GM12872 (cell line): ENCODE data around the gene E4F1.

ENCODE experiments used
- CTCF ChIP-seq: IDR thresholded peaks from 3 replicates; pipeline ENCODE4 v1.5.1; 2011; ENCODE audit warnings: low read depth, mild to moderate bottlenecking, low read length, moderate library complexity; ENCODE audit not compliant: insufficient read depth

E4F1 gene

GRCh38 chr16:2208772-2209171 lies 14.6 kb upstream of the E4F1 start:
- no peak for TF ChIP-seq CTCF

GRCh38 chr16:2209258-2210008 lies 14.0 kb upstream of the E4F1 start:
- no peak for TF ChIP-seq CTCF

GRCh38 chr16:2210009-2210332 lies 13.4 kb upstream of the E4F1 start:
- no peak for TF ChIP-seq CTCF

GRCh38 chr16:2210386-2211365 lies 12.7 kb upstream of the E4F1 start, which contains the start of gene BRICD5:
BRICD5 (minus strand) TSS chr16:2210863; CDS start chr16:2210833, 30 bp downstream.
- no peak for TF ChIP-seq CTCF

GRCh38 chr16:2211923-2212347 lies 11.5 kb upstream of the E4F1 start:
- no peak for TF ChIP-seq CTCF

- no peak for TF ChIP-seq CTCF
Observed at GRCh38 chr16:2212362-2213324, 10.7 kb upstream of the E4F1 start.
